Measurements from ENCODE around the gene EMID1.
A peak's percentile ranks its signal among the peaks of the same experiment; 100 is the strongest.

The EMID1 gene

GRCh38 chr22:29195118-29195963 lies 10.4 kb upstream of the EMID1 start:
- no peak for DNase-seq

GRCh38 chr22:29195964-29196666 lies 9.6 kb upstream of the EMID1 start:
- DNase-seq = no peak

GRCh38 chr22:29197096-29197495 lies 8.6 kb upstream of the EMID1 start:
- DNase-seq = no peak

- DNase-seq = no peak
Measured at GRCh38 chr22:29198240-29198639, 7.5 kb upstream of the EMID1 start.

GRCh38 chr22:29199702-29200400 lies 5.8 kb upstream of the EMID1 start:
- no peak for DNase-seq

- no peak for DNase-seq
Measured at GRCh38 chr22:29200901-29201300, 4.8 kb upstream of the EMID1 start.

- DNase-seq = no peak
Measured at GRCh38 chr22:29201782-29202181, 3.9 kb upstream of the EMID1 start.

- DNase-seq = peak; percentile 77 to 80
Measured at GRCh38 chr22:29202212-29203192, 3.2 kb upstream of the EMID1 start.

GRCh38 chr22:29203488-29204454 lies 1.9 kb upstream of the EMID1 start:
- no peak for DNase-seq

- DNase-seq = no peak
Measured at GRCh38 chr22:29204455-29205183, 1.1 kb upstream of the EMID1 start.

- DNase-seq = no peak
Measured at GRCh38 chr22:29205252-29205593, 473 bp upstream of the EMID1 start.

- no peak for DNase-seq
Measured at GRCh38 chr22:29206372-29207242, 911 bp downstream of the EMID1 start.

GRCh38 chr22:29207243-29207550 lies 1.5 kb downstream of the EMID1 start:
- DNase-seq = no peak

GRCh38 chr22:29207562-29208501 lies 2.1 kb downstream of the EMID1 start:
- DNase-seq = no peak

- DNase-seq = no peak
Measured at GRCh38 chr22:29208502-29208862, 2.8 kb downstream of the EMID1 start.

- no peak for DNase-seq
Measured at GRCh38 chr22:29208879-29209623, 3.4 kb downstream of the EMID1 start.

- no peak for DNase-seq
Measured at GRCh38 chr22:29209624-29209929, 3.9 kb downstream of the EMID1 start.

- DNase-seq = no peak
Measured at GRCh38 chr22:29211066-29211465, 5.4 kb downstream of the EMID1 start.

Data from activated T-cell treated with anti-CD3 and anti-CD28 coated beads, Interleukin-2, amount 50 U/mL, for 48 hours (primary cell).